Rectal smooth muscle tissue (tissue), 1 donor: ENCODE measurements around the gene SPATS2.

Experiments used
- H3K27ac ChIP-seq: one replicate; pipeline ENCODE4 v1.7.0; 2013; ENCODE audit warnings: low read depth, low read length, inconsistent platforms
- H3K27me3 ChIP-seq: one replicate; pipeline ENCODE4 v1.7.0; 2013; ENCODE audit warnings: low read length; ENCODE audit not compliant: control insufficient read depth, insufficient read depth
- H3K36me3 ChIP-seq: one replicate; pipeline ENCODE4 v1.7.0; 2013; ENCODE audit warnings: low read length; ENCODE audit not compliant: control insufficient read depth, insufficient read depth
- H3K4me1 ChIP-seq: one replicate; pipeline ENCODE4 v1.7.0; 2013; ENCODE audit warnings: low read length; ENCODE audit not compliant: control insufficient read depth, insufficient read depth
- H3K4me3 ChIP-seq: one replicate; pipeline ENCODE4 v1.7.0; 2013; ENCODE audit warnings: low read length
- H3K9ac ChIP-seq: one replicate; pipeline ENCODE4 v1.7.0; 2013; ENCODE audit warnings: low read length

The SPATS2 gene

GRCh38 chr12:49557187-49557916 is 190.1 kb downstream of the SPATS2 start:
- Histone ChIP-seq H3K27ac (no peak overlapping the region), H3K27me3 (no peaks in the 10 kb centered on the region), H3K9ac (no peak overlapping the region), H3K36me3 (peaks cover 17% of the 10 kb centered on the region), H3K4me1 (no peaks in the 10 kb centered on the region), H3K4me3 (no peak overlapping the region)

GRCh38 chr12:49557917-49558215 is 190.6 kb downstream of the SPATS2 start:
- Histone ChIP-seq H3K27me3 (no peaks in the 10 kb centered on the region), H3K36me3 (peaks cover 20% of the 10 kb centered on the region)

GRCh38 chr12:49558526-49558925 is 191.3 kb downstream of the SPATS2 start:
- Histone ChIP-seq H3K27ac (no peak overlapping the region), H3K36me3 (peaks cover 23% of the 10 kb centered on the region), H3K4me3 (no peak overlapping the region), H3K27me3 (no peaks in the 10 kb centered on the region), H3K9ac (no peak overlapping the region), H3K4me1 (no peaks in the 10 kb centered on the region)

More at GRCh38 chr12:49557917-49558215, 190.6 kb downstream of the SPATS2 start:
- Histone ChIP-seq H3K27ac (no peak overlapping the region), H3K4me1 (no peaks in the 10 kb centered on the region), H3K9ac (no peak overlapping the region), H3K4me3 (no peak overlapping the region)

GRCh38 chr12:49559011-49559675 is 191.9 kb downstream of the SPATS2 start:
- Histone ChIP-seq H3K9ac (no peak overlapping the region), H3K36me3 (peaks cover 26% of the 10 kb centered on the region), H3K27me3 (no peaks in the 10 kb centered on the region), H3K27ac (no peak overlapping the region), H3K4me1 (no peaks in the 10 kb centered on the region), H3K4me3 (no peak overlapping the region)

- no peaks in the 10 kb centered on the region for H3K4me1 ChIP-seq
- no peaks in the 10 kb centered on the region for H3K27me3 ChIP-seq
- no peak overlapping the region for H3K9ac ChIP-seq
- H3K27ac ChIP-seq = no peak overlapping the region
- H3K36me3 ChIP-seq = peaks cover 35% of the 10 kb centered on the region
- H3K4me3 ChIP-seq = no peak overlapping the region
Measured at GRCh38 chr12:49560695-49561094, 193.4 kb downstream of the SPATS2 start.

- H3K9ac ChIP-seq = no peak overlapping the region
- H3K4me1 ChIP-seq = peaks cover 8% of the 10 kb centered on the region
- no peak overlapping the region for H3K27ac ChIP-seq
- H3K4me3 ChIP-seq = no peak overlapping the region
- no peaks in the 10 kb centered on the region for H3K27me3 ChIP-seq
- H3K36me3 ChIP-seq = peaks cover 35% of the 10 kb centered on the region
Measured at GRCh38 chr12:49562233-49562632, 195.0 kb downstream of the SPATS2 start.

- Histone ChIP-seq H3K4me1 (peaks cover 8% of the 10 kb centered on the region), H3K4me3 (no peak overlapping the region), H3K9ac (no peak overlapping the region), H3K36me3 (peaks cover 35% of the 10 kb centered on the region), H3K27ac (no peak overlapping the region), H3K27me3 (no peaks in the 10 kb centered on the region)
Measured at GRCh38 chr12:49562831-49563230, 195.6 kb downstream of the SPATS2 start.

GRCh38 chr12:49563951-49564685 is 196.9 kb downstream of the SPATS2 start:
- H3K4me3 ChIP-seq = no peak overlapping the region
- H3K36me3 ChIP-seq = peaks cover 29% of the 10 kb centered on the region
- H3K9ac ChIP-seq = no peak overlapping the region
- H3K27ac ChIP-seq = no peak overlapping the region
- H3K4me1 ChIP-seq = peaks cover 10% of the 10 kb centered on the region
- H3K27me3 ChIP-seq = no peaks in the 10 kb centered on the region

GRCh38 chr12:49564686-49565405 is 197.6 kb downstream of the SPATS2 start:
- Histone ChIP-seq H3K27me3 (no peaks in the 10 kb centered on the region), H3K9ac (no peak overlapping the region), H3K27ac (no peak overlapping the region), H3K36me3 (peaks cover 21% of the 10 kb centered on the region), H3K4me3 (no peak overlapping the region), H3K4me1 (peaks cover 10% of the 10 kb centered on the region)

- no peaks in the 10 kb centered on the region for H3K27me3 ChIP-seq
- H3K4me1 ChIP-seq = peaks cover 10% of the 10 kb centered on the region
- H3K27ac ChIP-seq = no peak overlapping the region
- H3K36me3 ChIP-seq = peaks cover 20% of the 10 kb centered on the region
- no peak overlapping the region for H3K9ac ChIP-seq
- H3K4me3 ChIP-seq = no peak overlapping the region
Measured at GRCh38 chr12:49565406-49566265, 198.4 kb downstream of the SPATS2 start.

- Histone ChIP-seq H3K36me3 (peaks cover 18% of the 10 kb centered on the region), H3K9ac (no peak overlapping the region), H3K27ac (no peak overlapping the region), H3K4me1 (peaks cover 10% of the 10 kb centered on the region), H3K27me3 (no peaks in the 10 kb centered on the region), H3K4me3 (no peak overlapping the region)
Measured at GRCh38 chr12:49566361-49566760, 199.1 kb downstream of the SPATS2 start.
